A673 (cell line): ENCODE results near the gene SH2D1A.
"Not testable (repeated sequence)": the region's sequence is repeated elsewhere in the genome, so short reads cannot be mapped to it uniquely, and the experiment has no call there.

ENCODE experiments used
- EZH2 ChIP-seq: fragments of 200-600 bp; sonication (generic); IDR thresholded peaks from 2 replicates; pipeline ENCODE4 v1.6.1; 2017; ENCODE audit warnings: borderline replicate concordance, low read depth, mild to moderate bottlenecking, mixed read lengths, antibody characterized with exemption, low read length; ENCODE audit not compliant: poor library complexity, severe bottlenecking
- TF ChIP-seq, protein P1 (sequence below): fragments of 300-800, 200-600 bp; sonication (generic); conservative IDR thresholded peaks from 2 replicates; pipeline ENCODE4 v1.5.1; 2017; ENCODE audit warnings: low read depth, mild to moderate bottlenecking, antibody characterized with exemption, low read length, moderate library complexity, mixed read lengths

DNA sequence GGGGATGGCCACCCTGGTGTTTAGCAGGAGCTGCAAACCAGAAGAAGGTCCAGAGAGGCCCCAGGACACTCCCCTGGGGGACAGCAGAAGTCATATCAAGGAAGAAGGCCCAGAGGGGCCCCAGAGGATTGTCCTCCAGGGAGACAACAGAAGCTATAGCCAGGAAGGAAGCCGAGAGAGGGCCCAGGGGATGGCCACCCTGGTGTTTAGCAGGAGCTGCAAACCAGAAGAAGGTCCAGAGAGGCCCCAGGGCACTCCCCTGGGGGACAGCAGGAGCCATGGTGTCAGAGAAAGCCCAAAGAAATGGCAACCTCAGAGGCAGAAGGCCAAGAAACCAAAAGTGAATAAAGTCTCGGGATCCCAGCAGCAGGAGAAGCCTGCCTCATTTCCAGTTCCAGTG, 11.8 kb upstream of the SH2D1A start:
- TF ChIP-seq EZH2, result not testable (repeated sequence)
- TF ChIP-seq, protein P1, sequence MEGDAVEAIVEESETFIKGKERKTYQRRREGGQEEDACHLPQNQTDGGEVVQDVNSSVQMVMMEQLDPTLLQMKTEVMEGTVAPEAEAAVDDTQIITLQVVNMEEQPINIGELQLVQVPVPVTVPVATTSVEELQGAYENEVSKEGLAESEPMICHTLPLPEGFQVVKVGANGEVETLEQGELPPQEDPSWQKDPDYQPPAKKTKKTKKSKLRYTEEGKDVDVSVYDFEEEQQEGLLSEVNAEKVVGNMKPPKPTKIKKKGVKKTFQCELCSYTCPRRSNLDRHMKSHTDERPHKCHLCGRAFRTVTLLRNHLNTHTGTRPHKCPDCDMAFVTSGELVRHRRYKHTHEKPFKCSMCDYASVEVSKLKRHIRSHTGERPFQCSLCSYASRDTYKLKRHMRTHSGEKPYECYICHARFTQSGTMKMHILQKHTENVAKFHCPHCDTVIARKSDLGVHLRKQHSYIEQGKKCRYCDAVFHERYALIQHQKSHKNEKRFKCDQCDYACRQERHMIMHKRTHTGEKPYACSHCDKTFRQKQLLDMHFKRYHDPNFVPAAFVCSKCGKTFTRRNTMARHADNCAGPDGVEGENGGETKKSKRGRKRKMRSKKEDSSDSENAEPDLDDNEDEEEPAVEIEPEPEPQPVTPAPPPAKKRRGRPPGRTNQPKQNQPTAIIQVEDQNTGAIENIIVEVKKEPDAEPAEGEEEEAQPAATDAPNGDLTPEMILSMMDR, result not testable (repeated sequence)
